ENCODE data around the gene VGLL4.

Gene VGLL4

DNA sequence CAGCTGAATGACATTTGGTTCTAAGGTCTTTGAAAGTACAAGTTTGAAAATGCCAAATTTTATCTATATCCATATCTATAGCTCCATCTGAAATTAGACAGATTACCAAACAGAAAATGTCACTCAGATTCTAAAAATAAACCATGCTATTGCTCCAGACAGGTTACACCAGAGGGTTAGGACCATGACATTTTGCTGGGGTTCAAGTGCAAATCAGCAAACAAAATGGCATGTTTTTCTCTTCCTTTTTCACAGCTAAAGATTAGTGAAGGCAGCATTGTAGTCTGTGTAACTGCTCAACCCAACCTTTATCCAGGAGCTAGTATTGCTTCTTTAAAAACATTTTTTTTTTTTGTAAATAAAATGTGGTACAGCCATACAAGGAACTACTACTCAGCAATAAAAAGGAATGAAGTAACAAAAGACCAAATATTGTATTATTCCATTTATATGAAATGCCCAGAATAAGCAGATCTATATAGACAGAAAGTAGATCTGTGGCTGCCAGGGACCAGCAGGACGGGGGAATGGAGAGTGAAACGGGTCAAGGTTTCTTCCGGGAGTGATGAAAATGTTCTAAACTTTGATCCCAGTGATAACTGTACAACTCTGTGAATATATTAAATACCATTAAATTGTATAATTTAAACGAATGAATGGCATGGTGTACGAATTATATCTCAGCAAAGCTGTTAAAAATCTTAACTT is 18.2 kb downstream of the VGLL4 start:
- no peak for DNase-seq

DNA sequence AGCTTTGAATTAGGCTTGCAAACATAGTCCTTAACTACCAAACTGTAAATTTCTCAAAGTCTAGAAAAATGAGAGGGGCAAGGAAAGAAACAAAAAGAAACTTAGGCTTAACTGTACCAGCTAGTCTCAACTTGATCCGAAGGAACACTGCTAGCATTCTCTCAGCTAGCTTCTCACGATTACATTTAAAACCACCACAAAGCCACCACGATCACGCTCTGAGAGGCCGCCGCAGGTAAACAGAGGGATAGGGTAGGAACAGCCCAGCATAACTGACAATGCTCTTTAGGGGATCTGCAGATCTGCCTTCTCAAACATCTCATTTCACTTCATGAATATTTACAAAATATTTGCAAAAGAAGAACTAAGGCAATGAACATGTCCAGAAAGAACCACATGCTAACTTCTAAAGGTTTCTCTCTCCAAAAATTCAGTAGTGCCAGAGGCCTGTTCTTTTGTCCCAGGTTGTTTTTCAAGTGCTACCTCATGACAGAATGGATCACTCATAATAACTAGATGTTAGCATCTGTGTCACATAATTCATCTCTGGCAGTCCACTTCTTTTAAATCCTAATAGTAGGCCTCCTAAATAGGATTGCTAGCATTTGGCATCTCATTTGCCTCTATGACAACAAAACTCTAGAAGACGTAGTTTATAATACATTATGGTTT is 18.9 kb downstream of the VGLL4 start:
- DNase-seq = no peak

DNA sequence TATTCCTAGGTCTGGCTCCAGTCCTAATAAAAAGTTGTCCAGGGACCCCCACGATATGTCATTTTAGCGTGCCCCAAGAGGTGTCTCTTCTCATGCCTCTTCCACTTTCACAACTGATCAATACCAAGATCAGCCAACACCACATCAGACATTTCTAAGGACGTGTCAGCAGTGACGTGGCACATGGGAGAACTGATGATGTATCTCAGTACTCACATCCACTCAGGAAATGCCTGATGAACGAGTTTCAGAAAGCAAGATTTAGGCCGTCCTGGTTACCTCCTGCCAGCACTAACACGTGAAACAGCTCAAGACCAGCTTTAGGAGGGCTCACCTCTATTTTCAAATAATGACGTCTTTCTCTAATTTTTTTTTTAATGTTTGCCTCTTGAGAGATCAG is 19.6 kb downstream of the VGLL4 start:
- DNase-seq = no peak

DNA sequence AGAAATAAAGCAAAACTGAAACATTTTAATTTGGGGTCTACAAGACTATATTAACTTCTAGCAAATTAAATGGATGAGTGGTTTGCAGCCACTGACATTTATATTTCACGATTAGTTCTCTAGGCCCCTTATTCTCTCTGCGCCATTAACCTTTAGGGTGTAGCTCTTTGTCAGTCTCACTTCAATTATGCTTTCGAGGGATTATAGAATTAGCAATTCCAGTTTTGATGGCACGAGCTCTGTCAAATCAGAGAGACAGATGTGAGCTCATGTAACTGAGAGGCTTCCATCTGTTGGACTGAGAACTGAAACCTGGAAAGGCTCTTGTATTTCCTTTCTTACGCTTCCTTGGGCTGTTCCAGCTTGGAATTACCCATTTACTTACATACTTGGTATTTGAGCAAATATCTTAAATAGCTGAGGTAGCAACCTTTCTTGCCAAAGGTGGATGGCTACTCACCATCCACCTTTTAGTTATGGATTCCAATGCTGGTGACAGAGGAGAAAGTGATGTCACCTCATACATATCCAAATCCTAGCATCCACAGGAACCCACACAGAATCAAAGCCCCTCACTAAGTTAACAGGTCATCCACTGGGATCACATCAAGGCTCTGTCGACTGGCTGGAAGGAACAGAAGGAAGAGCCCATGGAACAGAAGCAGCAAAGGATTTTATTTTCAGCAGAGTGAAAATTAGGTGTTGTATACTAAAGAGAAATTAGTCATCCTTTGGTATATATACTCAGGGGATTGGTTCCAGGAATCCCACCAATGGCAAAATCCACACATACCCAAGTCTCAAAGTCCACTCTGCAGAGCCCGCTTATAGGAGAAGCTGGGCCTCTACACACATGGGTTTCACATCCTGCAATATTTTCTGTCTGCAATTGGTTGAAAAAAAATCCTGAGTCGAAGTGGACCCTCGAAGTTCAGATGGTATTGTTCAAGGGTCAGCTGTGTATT is 20.8 kb downstream of the VGLL4 start:
- no peak for DNase-seq

DNA sequence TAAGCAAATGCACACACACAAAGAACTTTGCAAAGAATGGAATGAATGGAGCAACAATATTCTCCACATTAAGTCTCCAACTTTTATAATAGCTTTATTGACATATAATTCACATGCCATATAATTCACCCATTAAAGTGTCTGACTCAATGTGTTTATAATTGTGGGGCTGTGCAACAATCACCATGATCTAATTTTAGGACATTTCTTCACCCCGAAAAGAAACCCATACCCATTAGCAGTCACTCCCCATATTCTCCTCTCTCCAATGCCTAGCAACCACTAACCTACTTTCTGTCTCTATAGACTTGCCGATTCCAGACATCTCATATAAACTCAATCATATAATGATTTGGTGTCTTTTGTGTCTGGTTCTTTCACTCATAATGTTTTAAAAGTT is 22.6 kb downstream of the VGLL4 start:
- no peak for DNase-seq

DNA sequence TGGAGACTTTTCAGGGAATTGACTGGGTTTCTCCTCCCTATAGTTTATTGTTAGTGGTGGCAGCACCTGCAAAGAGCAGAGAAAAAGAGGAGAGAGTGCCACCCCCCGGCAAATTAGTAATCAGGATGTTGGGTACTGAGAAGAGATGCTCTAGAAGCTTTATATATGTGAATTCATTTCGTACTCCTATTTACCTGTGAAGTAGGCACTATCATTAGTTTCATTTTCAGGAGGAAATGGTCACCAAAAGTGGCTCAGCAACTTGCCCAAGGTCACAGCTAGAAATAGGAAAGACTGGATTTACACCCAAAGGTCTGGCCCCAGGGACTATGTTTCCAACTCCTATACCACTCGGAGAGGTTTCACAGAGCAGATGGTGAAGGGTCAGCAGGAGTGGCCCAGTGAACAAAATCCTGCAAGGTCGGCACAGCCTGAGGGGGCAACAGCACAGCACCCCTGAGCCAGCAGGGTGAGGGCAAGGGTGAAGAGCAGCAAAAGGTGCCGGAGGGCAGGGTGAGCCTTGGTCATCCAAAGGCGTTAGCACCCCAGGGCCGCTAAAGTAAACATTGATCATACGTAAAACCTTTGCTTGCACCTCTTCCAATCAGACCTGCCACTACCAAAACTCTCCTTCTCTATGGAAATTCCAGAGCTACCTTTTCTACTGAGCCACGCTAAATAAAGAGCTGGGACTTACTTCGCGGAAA is 23.6 kb downstream of the VGLL4 start:
- DNase-seq = no peak

DNA sequence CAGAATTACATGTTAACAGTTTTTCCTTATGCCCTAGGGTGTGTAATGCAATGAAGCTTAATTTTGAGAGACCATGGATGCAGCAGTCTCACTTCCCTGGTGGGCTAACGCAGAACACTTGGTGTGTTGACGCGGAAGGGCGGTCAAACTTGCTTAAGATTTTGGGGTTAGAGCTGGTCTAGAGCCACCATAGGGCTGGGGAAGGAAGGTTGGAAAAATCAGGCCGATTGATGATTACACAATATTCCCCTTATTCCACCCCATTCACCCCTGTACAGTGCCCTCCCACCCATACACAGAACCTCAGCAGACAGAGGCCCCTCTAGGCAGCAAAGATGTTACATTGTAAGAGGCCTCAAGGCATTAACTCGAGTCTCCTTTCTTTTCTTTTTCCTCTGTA is 24.3 kb downstream of the VGLL4 start:
- DNase-seq = no peak

DNA sequence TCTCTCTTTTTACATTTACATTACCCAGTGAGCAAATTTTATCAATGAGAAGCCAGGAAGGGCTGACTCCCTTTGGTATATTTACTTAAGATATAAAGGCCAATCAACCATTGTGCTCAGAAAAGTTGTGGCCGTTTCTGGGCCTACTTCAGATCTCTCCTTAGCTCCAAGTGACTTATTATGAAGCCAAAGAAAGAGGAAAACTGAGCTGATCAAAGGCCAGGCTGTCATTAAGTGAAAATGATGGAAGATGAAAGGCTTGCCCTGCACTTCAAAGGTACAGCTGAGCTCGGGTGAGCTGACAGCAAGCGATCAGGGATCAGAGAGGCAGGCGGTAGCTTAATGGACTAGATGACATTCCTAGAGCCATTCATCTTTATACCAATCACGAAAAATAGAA is 24.8 kb downstream of the VGLL4 start:
- no peak for DNase-seq

DNA sequence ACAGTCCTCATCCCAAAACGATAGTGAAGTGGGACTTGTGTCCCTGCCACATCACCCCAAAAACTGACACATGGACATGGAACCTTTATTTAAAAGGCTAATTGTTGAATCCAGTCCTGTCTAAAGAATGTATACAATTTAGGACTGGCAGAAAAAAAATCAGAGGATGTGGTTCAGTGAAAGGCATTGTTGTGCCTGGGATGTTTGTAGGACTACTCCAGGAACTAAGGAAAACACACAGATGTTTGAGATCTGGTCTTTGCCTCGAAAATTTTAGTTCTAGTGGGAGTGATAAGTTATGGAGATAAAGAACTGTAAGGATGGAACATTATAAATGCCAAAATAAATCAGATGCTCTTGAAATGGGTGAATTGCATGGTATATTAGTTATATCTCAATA is 27.2 kb downstream of the VGLL4 start:
- DNase-seq = no peak

DNA sequence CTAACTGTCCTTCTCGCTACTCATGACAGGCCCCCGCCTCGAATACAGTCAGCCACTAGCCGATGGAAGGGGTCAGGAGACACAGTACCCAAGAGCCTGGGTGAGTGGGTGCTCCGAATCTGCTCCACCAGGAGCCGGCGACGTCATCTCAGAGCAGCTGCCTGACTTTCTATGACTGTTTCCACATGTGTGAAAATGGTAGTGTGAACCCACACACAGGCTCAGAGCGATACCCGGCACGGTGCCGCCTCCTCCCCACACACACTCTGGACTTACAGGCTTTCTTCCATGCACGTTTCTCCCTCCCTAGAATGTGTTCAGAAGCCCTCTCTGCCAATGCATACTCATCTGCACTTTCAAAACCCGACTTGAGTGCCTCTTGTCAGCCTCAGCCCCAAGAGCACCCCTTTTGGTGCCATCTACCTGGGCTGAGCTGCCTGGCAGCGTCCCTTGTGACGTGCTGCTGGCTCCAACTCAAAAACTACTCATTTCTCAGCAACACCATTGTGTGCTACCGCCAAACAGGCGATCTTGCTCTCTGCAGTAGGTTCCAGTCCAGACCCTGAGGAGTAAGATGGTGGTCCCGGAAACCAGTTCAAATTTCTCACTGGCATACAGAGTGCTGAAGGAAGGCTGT is 29.7 kb downstream of the VGLL4 start:
- DNase-seq = no peak

DNA sequence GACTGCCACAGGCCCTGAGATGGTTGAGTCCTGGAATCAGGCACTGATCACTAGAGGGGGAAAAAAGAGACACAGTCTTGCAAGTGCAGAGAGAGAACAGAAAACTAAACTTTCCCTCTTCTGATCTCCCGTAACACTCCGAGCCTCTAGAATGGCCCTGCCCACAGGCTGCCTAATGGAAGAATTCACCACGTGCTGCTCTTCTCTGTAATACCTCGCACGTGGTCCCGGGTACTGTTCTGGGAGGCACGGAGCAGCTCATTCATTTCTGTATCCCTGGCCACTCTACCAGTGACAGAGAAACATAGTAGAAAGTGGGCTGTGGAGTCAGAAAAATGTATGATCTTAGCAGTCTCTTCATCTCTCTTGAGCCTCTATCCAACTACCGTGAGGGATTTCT is 30.4 kb downstream of the VGLL4 start:
- DNase-seq = no peak

DNA sequence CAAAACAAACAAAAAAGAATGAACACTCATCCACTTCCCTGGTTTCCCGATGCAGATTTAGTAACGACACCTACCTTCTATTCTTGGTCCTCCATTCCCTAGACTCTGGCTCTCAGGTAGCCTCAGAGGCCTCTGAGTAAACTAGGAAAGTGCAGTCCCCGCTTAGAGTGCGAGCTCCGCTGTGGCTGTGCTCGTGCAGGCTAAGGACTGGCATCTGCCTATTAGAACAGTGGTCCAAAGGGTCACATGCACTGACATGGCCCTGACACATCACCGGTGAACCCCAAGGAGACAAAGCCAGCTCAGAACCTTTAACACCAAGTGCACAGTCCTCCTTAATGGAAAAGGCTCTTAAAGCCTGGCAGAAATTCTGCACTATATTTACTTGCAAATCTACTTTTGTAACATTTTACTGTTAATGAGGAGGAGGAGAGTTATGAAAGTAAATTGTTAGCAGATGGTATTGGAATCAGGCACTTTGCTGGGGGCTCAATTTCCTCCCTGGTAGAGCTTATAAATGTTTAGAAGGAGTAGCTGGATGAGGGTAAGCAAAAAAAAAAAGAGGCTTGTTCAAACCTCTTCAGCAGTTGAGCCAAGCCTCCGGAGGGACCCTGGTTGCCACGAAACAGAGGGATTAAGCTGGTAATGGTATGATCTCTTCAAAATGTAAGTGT is 31.1 kb downstream of the VGLL4 start:
- DNase-seq = no peak

DNA sequence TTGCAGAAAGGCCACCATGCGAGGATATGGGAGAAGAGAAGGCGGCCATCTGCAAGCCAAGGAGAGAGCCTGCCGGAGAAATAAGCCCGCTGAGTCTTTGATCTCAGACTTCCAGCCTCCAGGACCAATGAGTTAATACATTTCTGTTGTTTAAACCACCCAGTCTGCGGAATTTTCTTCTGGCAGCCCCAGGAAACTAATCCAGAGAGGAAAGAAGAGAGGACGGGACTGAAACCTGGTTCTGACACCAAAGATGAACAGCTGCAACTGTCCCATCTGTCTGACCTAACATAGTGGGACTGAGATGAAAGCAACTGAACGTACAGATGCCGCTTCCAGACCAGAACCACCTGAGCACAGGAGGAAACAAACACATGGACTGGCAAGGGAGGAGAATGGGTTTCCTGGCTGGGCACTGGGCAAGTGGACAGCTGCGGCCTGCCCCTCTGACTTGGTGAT is 32.3 kb downstream of the VGLL4 start:
- DNase-seq = no peak

DNA sequence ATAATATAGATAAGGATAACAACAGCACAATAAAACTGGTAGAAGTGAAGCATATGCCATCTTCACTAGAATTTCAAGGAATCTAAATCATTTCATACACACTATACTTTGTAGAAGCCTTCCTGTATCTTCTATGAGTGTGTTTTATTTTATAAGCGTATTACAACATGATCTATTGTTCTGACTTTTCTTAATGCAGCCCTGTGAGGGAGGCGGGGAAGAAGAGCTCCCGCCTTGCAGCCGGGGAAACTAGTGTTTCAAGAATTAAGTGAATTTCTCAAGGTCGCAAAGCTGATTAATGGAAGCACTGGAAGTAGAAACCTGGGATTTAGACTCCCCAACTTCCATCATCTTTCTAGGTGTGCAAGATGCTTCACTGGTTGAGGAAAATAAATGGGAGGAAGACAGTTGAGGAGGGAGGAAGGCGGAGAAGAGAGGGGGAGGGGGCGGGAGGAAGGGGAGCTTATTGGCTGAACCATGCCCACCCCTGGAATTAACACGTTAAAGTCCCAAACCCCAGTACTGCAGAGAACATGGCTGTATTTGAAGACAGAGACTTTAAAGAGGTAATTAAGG is 32.9 kb downstream of the VGLL4 start:
- DNase-seq = no peak

DNA sequence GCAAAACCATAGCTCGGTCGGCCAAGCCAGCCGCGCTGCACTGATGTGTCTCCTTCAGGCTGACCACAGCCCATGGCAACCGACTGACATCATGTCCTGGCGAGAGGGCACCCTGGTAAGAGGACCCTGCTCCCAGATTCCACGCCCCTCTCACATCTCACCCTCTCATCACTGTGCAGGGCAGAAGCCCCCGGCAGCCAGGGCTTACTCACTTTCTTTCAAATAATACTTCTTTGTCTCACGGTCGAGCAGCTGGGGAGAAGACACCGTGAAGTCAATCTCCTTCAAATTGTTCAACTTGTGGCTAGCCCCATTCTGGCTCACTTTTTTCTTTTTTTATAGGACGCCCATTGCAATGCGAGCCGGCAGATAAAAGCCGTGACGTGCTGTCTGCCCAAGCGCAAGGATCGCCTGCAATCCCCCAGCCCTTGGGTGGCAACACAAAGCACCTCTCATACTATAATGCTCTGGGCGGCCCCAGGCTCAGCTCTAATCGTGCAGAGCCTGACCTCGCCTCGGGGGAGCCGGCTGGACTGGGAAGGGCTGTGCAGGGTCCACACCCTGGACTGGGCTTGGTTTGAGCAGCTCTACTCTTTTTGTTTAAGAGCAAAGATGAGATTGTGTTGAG is 33.6 kb downstream of the VGLL4 start:
- no peak for DNase-seq

DNA sequence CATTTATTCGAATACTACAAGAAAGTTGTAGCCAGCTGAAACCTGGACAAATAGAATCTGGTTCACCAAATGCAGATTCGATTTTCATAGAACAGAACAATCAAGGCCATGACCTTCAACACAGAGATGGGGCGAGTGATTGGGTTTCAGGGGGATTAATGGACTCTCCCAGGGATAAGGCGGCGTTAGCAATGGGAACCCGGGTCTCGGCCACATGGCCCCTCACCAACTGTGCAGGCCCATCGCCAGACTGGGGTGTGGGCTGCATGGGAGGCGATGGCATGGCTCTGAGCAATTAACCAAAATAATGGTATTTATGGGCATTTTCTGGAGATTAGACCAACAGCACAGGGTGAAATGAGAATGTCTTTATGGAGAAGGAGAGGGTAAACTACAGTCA is 34.2 kb downstream of the VGLL4 start:
- DNase-seq = no peak

DNA sequence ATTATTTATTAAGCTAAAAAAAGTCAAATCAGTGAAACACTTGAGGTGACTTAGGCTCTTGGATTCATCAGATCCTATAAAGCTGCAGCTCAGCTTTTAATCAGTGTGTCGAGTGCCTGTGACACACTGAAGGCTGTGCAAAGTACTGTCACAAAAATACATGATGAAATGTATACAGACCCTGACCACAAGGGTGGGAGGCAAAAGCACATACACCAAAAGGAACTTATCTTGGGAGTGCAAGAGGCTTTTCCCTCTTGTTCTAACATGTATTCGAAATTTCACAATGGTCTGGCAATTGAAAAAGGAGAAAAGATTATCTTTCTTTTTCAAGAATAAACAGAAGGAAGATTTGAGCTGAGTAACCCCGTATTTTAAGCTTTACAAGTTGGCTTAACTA is 35.9 kb downstream of the VGLL4 start:
- no peak for DNase-seq

DNA sequence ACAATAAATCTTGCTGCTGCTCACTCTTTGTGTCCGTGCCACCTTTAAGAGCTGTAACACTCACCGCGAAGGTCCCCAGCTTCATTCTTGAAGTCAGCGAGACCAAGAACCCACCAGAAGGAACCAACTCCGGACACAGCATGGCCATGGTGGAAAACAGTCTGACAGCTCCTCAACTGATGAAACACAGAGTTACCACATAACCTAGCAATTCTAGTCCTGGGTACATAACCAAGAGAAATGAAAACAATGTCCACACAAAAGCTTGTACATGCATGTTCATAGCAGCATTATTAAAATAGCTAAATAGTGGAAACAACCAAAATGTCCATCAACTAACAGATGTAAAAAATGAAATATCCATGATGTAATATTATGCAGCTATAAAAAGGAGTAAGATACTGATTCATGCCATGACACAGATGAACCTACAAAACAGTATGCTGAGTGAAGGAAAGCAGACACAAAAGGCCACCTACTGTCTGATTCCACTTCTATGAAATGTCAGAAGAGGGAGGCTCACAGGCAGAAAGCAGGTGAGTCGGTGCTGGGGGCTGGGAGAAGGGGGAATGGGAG is 36.8 kb downstream of the VGLL4 start:
- DNase-seq = no peak

DNA sequence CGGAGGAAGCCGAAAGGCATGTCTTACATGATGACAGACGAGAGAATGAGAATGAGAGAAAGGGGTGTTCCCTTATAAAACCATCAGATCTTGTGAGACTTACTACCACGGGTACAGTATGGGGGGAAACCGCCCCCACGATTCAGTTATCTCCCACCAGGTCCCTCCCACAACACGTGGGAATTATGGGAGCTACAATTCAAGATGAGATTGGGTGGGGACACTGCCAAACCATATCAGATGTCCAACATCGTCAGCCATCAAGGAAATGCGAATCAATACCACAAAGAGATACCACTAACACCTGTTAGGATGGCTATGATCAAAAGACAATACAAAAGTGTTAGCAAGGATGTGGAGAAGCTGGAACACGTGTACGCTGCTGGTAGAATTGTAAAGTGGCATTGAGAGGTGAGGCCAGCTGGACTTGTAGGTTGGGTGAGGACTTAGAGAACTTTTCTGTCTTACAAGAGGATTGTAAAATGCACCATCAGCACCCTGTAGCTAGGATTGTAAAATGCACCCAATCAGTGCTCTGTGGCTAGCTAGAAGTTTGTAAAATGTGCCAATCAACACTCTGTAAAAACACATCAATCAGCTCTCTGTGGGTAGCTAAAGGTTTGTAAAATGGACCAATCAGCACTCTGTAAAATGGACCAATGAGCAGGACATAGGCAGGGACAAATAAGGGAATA is 37.5 kb downstream of the VGLL4 start:
- DNase-seq = no peak

DNA sequence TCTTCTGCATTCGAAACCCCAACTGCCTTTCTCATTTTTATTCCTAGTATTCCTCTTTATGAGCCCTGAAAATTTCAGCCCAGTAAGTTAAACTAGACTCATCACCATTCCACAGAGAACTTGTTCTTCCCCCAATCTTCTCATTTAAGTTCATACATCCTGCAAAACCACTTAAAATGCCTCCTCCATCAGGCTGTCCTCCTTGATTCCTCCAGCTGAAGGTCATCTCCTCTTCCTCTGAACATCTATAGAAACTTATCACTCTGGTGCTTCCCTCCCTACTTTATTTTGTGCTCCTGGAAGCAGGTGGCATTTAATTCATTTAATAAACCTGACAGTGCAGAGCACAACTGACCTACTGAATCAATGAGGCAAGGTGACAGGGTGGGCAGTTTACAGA is 38.3 kb downstream of the VGLL4 start:
- no peak for DNase-seq
